ENCODE results near the gene WNT7A.

WNT7A gene

GRCh38 chr3:13841826-13842225 is 38.0 kb downstream of the WNT7A start:
- no peak for ATAC-seq (ENCODE audit: low read depth)

DNA sequence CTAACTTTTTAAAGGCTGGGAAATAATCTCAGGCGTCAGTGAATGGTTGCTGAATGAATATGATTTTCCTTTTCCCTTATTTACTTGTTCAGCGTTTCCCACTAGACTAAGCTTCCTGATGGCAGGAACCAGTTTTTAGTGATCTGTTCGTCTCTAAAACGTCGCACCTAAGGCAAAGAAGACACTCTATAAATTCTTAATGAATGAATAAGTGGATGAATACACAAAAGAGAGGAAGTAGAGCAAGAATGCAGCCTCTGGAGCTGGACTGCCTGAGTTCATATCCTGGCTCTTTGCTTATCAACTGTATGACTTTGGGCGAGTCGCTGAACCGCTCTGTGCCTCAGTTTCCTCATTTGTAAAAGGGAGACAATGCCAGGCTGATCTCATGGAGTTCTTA is 38.7 kb downstream of the WNT7A start:
- no peaks in the 10 kb centered on the region for H3K9me3 ChIP-seq (ENCODE audit: severe bottlenecking)
- peaks cover 7% of the 10 kb centered on the region; the same call in 1 of the 2 replicates for H3K36me3 ChIP-seq (ENCODE audit: low read depth)
- DNase-seq (ENCODE audit: low spot score), result no peak
- no peak for TF ChIP-seq CTCF (IDR thresholded peaks at IDR 0.05; ENCODE audit: poor library complexity, severe bottlenecking)
- no peak overlapping the region for H3K4me3 ChIP-seq (ENCODE audit: severe bottlenecking)
- peak overlapping the region; percentile 99 for H3K27ac ChIP-seq (ENCODE audit: poor library complexity, severe bottlenecking)
- peaks cover 42% of the 10 kb centered on the region for H3K4me1 ChIP-seq (ENCODE audit: insufficient read depth, poor library complexity, severe bottlenecking)
- ATAC-seq (ENCODE audit: low read depth), result peak; percentile 79
- H3K27me3 ChIP-seq (ENCODE audit: insufficient read depth, poor library complexity, severe bottlenecking), result no peaks in the 10 kb centered on the region

More at GRCh38 chr3:13841826-13842225, 38.0 kb downstream of the WNT7A start:
- Histone ChIP-seq H3K27ac (ENCODE audit: poor library complexity, severe bottlenecking) (peak overlapping the region; percentile 99), H3K4me3 (ENCODE audit: severe bottlenecking) (no peak overlapping the region), H3K4me1 (ENCODE audit: insufficient read depth, poor library complexity, severe bottlenecking) (peaks cover 36% of the 10 kb centered on the region), H3K9me3 (ENCODE audit: severe bottlenecking) (no peaks in the 10 kb centered on the region), H3K36me3 (ENCODE audit: low read depth) (0 out of 2 replicates have a peak, but pooled peaks cover 7% of the 10 kb centered on the region), H3K27me3 (ENCODE audit: insufficient read depth, poor library complexity, severe bottlenecking) (no peaks in the 10 kb centered on the region)
- no peak for TF ChIP-seq CTCF (IDR thresholded peaks at IDR 0.05; ENCODE audit: poor library complexity, severe bottlenecking)
- DNase-seq (ENCODE audit: low spot score), result no peak

- peaks cover 4% of the 10 kb centered on the region; the same call in 1 of the 2 replicates for H3K36me3 ChIP-seq (ENCODE audit: low read depth)
- ATAC-seq (ENCODE audit: low read depth), result no peak
Observed at GRCh38 chr3:13840456-13840855, 39.4 kb downstream of the WNT7A start.

GRCh38 chr3:13839726-13840340 is 40.0 kb downstream of the WNT7A start:
- DNase-seq (ENCODE audit: low spot score) (no peak), ATAC-seq (ENCODE audit: low read depth) (peak; percentile 48; the same call in 2 of the 3 replicates)
- Histone ChIP-seq H3K27me3 (ENCODE audit: insufficient read depth, poor library complexity, severe bottlenecking) (no peaks in the 10 kb centered on the region), H3K4me1 (ENCODE audit: insufficient read depth, poor library complexity, severe bottlenecking) (peaks cover 42% of the 10 kb centered on the region), H3K9me3 (ENCODE audit: severe bottlenecking) (no peaks in the 10 kb centered on the region), H3K36me3 (ENCODE audit: low read depth) (no peaks in the 10 kb centered on the region; the same call in 1 of the 2 replicates), H3K4me3 (ENCODE audit: severe bottlenecking) (no peak overlapping the region), H3K27ac (ENCODE audit: poor library complexity, severe bottlenecking) (peak overlapping the region; percentile 99)
- no peak for TF ChIP-seq CTCF (IDR thresholded peaks at IDR 0.05; ENCODE audit: poor library complexity, severe bottlenecking)

More at GRCh38 chr3:13840456-13840855, 39.4 kb downstream of the WNT7A start:
- H3K27me3 ChIP-seq (ENCODE audit: insufficient read depth, poor library complexity, severe bottlenecking), result no peaks in the 10 kb centered on the region
- no peak overlapping the region for H3K4me3 ChIP-seq (ENCODE audit: severe bottlenecking)
- TF ChIP-seq CTCF (IDR thresholded peaks at IDR 0.05; ENCODE audit: poor library complexity, severe bottlenecking), result no peak
- H3K9me3 ChIP-seq (ENCODE audit: severe bottlenecking), result no peaks in the 10 kb centered on the region
- H3K4me1 ChIP-seq (ENCODE audit: insufficient read depth, poor library complexity, severe bottlenecking), result peaks cover 42% of the 10 kb centered on the region
- peak overlapping the region; percentile 99 for H3K27ac ChIP-seq (ENCODE audit: poor library complexity, severe bottlenecking)
- no peak for DNase-seq (ENCODE audit: low spot score)

- Histone ChIP-seq H3K27me3 (ENCODE audit: insufficient read depth, poor library complexity, severe bottlenecking) (no peaks in the 10 kb centered on the region), H3K9me3 (ENCODE audit: severe bottlenecking) (no peaks in the 10 kb centered on the region), H3K4me3 (ENCODE audit: severe bottlenecking) (no peak overlapping the region), H3K4me1 (ENCODE audit: insufficient read depth, poor library complexity, severe bottlenecking) (peaks cover 42% of the 10 kb centered on the region), H3K27ac (ENCODE audit: poor library complexity, severe bottlenecking) (peak overlapping the region; percentile 99), H3K36me3 (ENCODE audit: low read depth) (no peaks in the 10 kb centered on the region; the same call in 1 of the 2 replicates)
- ATAC-seq (ENCODE audit: low read depth) (no peak), DNase-seq (ENCODE audit: low spot score) (no peak)
- TF ChIP-seq CTCF (IDR thresholded peaks at IDR 0.05; ENCODE audit: poor library complexity, severe bottlenecking), result no peak
Observed at GRCh38 chr3:13839253-13839652, 40.6 kb downstream of the WNT7A start.
